ENCODE data around the gene DLG1. TPM values are rescaled to one million over a fixed set of nuclear protein-coding genes. Genes with fewer than 3 reads are reported as not detected.

DLG1 gene
- total and polyA plus RNA-seq, 12 donors = 14.1 to 74.6 (median 58.4) TPM

DNA sequence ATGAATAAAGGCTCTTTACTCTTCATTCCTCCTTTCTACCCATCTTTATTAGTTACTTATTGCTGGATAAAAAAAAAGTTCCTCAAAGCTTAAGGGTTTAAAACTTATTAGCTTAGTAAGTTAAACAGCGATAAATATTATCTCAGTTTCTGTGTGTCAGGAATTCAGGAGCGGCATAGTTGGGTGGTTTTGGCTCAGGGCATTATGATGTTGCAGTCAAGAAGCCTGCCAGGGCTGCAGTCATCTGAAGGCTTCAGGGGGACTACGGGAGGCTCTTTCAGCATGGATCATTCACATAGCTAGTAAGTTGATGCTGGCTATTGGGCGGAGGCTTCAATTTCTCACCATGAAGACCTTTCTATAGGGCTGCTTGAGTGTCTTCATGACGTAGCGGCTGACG is 1.9 kb upstream of the DLG1 start:
- H3K27ac ChIP-seq = no peak overlapping the region
- peaks cover 0 to 5% of the 10 kb centered on the region in 2 donors for H3K36me3 ChIP-seq (replicated peaks in 1 of 2)
- DNase-seq = no peak
- H3K9me3 ChIP-seq (replicated peaks in 1 of 3) = no peaks in the 10 kb centered on the region
- WGBS, 4 donors = 91 to 95% (median 94%) methylated on average over 6 to 7 of the region's 7 CpGs
- intact Hi-C loops (cut with DNase I) = no loop called here
- no peak overlapping the region for H3K4me3 ChIP-seq
- H3K4me1 ChIP-seq (replicated peaks in 1 of 2) = peaks cover 0 to 14% of the 10 kb centered on the region in 2 donors
- TF ChIP-seq, protein P1, sequence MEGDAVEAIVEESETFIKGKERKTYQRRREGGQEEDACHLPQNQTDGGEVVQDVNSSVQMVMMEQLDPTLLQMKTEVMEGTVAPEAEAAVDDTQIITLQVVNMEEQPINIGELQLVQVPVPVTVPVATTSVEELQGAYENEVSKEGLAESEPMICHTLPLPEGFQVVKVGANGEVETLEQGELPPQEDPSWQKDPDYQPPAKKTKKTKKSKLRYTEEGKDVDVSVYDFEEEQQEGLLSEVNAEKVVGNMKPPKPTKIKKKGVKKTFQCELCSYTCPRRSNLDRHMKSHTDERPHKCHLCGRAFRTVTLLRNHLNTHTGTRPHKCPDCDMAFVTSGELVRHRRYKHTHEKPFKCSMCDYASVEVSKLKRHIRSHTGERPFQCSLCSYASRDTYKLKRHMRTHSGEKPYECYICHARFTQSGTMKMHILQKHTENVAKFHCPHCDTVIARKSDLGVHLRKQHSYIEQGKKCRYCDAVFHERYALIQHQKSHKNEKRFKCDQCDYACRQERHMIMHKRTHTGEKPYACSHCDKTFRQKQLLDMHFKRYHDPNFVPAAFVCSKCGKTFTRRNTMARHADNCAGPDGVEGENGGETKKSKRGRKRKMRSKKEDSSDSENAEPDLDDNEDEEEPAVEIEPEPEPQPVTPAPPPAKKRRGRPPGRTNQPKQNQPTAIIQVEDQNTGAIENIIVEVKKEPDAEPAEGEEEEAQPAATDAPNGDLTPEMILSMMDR (IDR thresholded peaks at IDR 0.05) = no peak
- H3K27me3 ChIP-seq = no peaks in the 10 kb centered on the region

DNA sequence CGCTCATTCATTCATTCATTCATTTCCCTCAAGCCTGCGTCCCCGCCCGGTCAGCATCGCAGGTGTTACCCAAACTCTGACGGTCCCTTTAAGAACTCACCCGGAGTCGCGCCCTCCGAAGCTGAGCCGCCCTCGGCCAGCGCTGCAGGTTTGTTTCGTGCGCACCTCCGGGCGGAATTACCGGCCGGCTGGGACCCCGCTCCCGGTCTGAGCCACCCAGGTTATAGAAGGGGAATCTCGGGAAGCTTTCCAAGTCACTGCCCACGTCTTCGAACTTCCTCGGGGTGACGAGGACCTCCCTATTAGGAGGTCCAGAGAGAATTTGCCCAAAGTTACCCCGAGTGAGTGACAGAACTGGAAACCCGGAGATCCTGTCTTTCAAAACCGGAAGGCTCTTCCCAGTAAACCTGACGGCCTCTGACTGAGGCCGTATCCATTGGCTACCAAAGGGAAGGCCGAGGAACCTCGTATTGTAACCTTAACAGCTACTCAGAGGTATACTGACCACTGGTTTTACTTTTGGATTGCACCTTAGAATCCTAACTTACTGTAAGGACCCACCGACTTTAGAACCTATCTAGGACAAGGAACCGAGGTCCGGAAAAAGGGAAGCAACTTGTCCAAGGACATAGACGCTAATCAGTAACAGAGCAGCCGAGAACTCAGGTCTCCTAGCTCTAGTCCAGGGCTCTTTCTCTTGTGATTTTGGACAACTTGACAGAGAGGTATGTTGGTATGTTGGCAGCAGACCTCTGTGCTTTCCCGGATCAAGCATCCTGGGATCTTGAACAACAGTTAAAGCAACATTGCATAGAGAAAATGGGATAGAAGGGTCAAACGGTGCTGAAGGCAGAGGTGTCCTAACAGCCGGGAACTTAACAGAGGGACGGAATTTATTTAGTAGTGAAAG is 788 bp upstream of the DLG1 start:
- peak overlapping the region in 4 of 5 donors; percentile 78 to 87 (median 82) for H3K27ac ChIP-seq
- intact Hi-C loops (cut with DNase I) = no loop called here
- H3K9me3 ChIP-seq (replicated peaks in 1 of 3) = no peaks in the 10 kb centered on the region
- peak; percentile 37 to 71 (median 43) for DNase-seq
- peaks cover 0 to 20% of the 10 kb centered on the region in 2 donors for H3K4me1 ChIP-seq (replicated peaks in 1 of 2)
- no peak for TF ChIP-seq POLR2A (IDR thresholded peaks at IDR 0.05)
- TF ChIP-seq, protein P1 (IDR thresholded peaks at IDR 0.05) = no peak
- WGBS, 4 donors = 5 to 12% (median 7%) methylated on average over 21 to 42 of the region's 42 CpGs
- no peaks in the 10 kb centered on the region for H3K27me3 ChIP-seq
- H3K36me3 ChIP-seq (replicated peaks in 1 of 2) = peaks cover 0 to 5% of the 10 kb centered on the region in 2 donors
- H3K4me3 ChIP-seq = peak overlapping the region in 3 of 4 donors; percentile 60 to 95 (median 92)

DNA sequence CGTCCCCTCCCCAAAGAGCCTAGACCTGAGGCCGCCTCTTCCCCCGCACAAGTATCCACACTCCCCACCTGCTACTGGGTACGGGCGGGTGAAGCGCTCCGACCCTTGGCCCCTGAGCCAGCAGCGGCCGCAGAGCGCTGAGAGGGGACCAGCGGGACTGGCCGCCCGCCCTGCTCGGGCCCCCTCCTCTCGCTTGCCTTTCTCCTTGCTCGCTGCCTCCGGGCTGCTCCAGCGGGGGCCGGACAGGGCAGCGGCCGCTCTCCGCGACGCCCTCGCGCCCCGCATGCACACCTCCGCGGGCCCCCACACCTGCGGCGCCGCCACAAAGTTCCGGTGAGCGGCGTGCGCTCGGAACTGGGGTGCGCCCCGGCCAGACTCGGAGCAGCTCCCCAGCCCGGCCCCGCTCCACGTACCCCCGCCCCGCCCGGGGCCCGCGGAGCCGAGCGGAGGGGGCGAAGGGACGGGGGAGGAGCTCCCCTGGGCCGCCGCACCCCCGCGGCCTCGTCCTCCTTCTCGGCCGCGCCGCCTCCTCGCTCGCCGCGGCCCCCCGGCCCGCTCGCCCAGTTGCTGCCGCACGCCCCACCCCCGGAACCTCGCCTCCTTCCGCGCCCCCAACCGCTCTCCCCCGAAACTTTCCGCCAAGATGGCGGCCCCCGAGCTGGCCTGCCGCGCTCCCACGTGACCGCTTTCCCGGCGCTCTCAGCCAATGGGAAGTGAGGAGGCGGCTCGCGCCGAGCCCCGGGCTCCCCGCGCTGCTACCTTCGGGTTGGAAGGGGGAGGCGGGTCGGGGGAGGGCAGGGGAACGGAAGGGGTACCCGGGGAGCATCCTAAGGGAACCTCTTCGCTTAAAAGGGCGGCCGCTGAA is 704 bp downstream of the DLG1 start:
- peak; percentile 88 to 93 (median 89) for DNase-seq
- no peaks in the 10 kb centered on the region for H3K9me3 ChIP-seq (replicated peaks in 1 of 3)
- TF ChIP-seq POLR2A (IDR thresholded peaks at IDR 0.05) = peak in 1 of 2 donors; percentile 11
- TF ChIP-seq, protein P1 (IDR thresholded peaks at IDR 0.05) = no peak
- peaks cover 0 to 35% of the 10 kb centered on the region in 2 donors for H3K4me1 ChIP-seq (replicated peaks in 1 of 2)
- WGBS, 4 donors = 0 to 1% (median 0%) methylated on average over 9 to 100 of the region's 100 CpGs
- H3K36me3 ChIP-seq (replicated peaks in 1 of 2) = peaks cover 0 to 5% of the 10 kb centered on the region in 2 donors
- peak overlapping the region; percentile 62 to 87 (median 79) for H3K27ac ChIP-seq
- intact Hi-C loops (cut with DNase I) = no loop called here
- no peaks in the 10 kb centered on the region for H3K27me3 ChIP-seq
- H3K4me3 ChIP-seq = peak overlapping the region; percentile 18 to 95 (median 76)

DNA sequence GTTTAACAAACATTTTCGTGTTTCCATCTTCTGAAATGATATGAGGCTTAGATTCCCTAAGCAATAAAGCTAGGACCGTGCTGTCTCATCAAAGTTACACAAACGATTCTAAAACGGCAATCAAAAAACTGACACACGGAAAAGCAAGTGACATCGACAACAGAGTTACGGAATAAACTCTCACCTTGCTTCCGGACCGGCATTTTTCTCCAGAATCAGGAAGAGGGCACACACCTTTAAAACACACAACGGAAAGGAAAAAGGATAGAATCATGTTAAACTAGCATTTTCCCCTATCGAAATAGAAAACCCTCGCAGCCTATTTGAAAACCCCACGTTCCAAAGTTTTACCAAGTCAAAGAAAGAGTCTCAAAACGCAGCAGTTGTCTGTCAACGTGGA is 1.4 kb downstream of the DLG1 start:
- Histone ChIP-seq H3K27me3 (no peaks in the 10 kb centered on the region), H3K4me3 (peak overlapping the region; percentile 18 to 95 (median 76)), H3K9me3 (replicated peaks in 1 of 3) (no peaks in the 10 kb centered on the region), H3K27ac (peak overlapping the region in 3 of 5 donors; percentile 79 to 87 (median 86)), H3K36me3 (replicated peaks in 1 of 2) (peaks cover 0 to 5% of the 10 kb centered on the region in 2 donors), H3K4me1 (replicated peaks in 1 of 2) (peaks cover 0 to 35% of the 10 kb centered on the region in 2 donors)
- TF ChIP-seq, protein P1 (IDR thresholded peaks at IDR 0.05) = no peak
- TF ChIP-seq POLR2A (IDR thresholded peaks at IDR 0.05) = no peak
- 1 to 4% (median 1%) methylated on average over 15 of the region's 15 CpGs for WGBS, 4 donors
- intact Hi-C loops (cut with DNase I) = no loop called here
- DNase-seq = no peak

Data from adrenal gland (tissue), 12 donors.